Activated naive CD8-positive, alpha-beta T cell treated with anti-CD3 and anti-CD28 coated beads, Interleukin-2, amount 50 U/mL, for 16 hours (primary cell): ENCODE measurements around the gene HRH1.
"Not testable (repeated sequence)": the region's sequence is repeated elsewhere in the genome, so short reads cannot be mapped to it uniquely, and the experiment has no call there.

Experiments
- DNase-seq: peaks from one replicate; pipeline ENCODE4 v3.0.0-alpha.2; 2020; ENCODE audit warnings: low read depth, low spot score

The HRH1 gene

DNA sequence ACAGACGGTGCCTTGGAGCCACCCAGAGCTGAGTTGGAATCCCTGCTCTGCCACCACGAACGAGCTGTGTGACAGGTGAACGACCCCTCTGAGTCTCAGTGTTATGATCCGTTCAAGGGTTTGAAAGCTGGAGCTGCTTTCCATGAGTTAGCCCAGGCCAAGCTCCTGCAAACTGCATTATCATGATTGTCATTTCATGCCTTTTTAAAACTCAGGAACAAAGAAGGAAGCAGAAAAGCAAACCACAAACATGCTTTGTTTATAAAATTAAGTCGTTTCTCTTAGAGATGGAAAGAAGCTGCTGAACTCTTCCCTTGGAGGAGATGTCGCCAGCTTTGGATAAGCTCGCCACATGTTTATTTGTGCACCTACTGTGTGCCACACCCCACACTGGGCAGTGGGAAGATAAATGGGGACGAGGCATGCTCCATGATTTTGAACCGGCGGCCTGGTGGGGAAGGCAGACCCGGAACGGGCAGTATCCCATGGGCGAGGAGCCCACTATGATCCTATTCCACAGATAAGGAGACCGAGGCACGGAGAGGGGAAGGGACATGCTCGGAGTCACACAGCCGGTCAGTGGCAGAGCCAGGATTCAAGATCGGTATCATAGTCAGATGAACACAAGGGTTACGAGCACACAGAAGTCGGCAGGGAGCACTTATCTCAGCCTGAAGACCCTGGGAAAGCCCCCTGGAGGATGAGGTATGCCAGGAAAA, 15.9 kb downstream of the HRH1 start:
- no peak for DNase-seq

GRCh38 chr3:11172096-11172690, 17.9 kb downstream of the HRH1 start:
- DNase-seq = no peak

- no peak for DNase-seq
These were observed 19.7 kb downstream of the HRH1 start for GRCh38 chr3:11173828-11174465.

- no peak for DNase-seq
These were observed 24.1 kb downstream of the HRH1 start for GRCh38 chr3:11178421-11178820.

DNA sequence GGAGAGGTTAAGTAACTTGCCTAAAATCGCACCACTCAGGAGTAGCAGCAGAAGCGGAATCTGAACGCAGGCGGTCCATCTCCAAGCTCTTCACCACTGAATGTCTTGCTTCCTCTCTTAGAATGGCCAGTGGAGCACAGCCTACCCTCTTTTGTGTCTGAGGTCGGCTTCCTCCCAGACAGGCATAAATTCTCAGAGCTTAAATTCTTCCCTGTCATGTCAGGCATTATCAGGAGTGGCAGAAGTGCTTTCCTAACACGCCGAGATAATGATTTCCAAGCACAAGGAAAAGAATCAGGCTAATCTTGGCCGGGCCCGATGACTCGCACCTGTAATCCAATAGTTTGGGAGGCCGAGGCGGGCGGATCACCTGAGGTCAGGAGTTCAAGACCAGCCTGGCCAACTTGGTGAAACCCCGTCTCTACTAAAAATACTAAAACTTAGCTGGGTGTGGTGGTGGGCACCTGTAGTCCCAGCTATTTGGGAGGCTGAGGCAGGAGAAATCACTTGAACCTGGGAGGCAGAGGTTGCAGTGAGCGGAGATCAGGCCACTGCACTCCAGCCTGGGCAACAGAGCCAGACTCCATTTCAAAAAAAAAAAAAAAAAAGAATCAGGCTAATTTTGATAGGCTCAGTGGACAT, 30.2 kb downstream of the HRH1 start:
- DNase-seq = not testable (repeated sequence)

DNA sequence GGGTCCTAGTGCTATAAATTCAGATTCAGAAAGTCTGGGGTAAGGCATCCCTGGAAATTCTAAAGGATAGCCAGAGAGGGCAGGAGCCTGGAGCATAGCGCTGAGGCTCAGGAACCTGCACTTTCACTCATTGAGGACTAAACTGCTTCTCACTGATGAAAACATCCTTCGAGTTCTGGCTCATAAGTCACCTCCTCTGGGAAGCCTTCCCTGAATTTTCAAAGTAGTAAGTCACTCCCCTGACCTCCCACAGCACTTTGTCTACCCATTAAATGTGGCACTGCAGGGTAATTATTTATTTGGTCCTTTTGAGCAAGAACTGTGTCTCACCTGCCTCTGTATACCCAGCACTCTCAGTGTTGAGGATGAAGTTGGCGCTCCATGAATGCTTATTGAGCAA, 30.9 kb downstream of the HRH1 start:
- no peak for DNase-seq

GRCh38 chr3:11185564-11186317, 31.4 kb downstream of the HRH1 start:
- no peak for DNase-seq

DNA sequence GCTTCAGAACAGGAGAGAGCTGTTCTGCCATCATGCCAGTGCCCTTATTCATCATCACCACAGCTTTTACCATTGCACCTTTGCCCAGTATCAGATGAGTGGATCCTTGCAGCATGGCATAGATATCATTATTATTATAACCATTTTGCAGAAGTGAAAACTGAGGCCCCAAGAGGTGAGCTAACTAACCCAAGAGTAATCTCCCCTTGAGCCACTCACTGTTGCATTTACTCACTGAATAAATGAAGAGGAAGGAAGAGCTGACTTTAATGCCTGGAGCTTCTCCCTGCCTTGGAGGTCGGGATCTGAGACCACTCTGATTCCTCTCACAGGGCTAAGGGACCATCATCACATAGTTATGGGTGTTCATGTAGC, 32.0 kb downstream of the HRH1 start:
- no peak for DNase-seq

GRCh38 chr3:11186771-11187191, 32.5 kb downstream of the HRH1 start:
- DNase-seq = no peak

DNA sequence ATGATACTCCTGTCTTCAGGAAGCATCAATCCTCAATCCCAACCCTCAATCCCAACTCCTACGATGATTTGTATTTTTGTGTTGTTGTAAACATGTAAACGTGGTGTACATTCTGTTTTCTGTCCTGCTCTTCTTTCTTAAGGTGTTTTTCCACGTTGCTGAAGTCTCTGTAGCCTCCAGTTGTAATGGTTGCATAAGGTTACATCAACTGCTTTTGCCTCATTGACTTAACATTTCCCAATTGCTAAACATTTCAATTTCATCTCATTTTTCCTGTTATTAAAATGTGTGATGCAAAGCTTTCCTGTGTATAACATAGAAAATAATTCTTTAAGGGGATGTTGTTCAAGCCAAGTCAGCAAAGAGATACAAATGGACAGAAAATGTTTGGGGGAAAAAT, 33.4 kb downstream of the HRH1 start:
- no peak for DNase-seq

GRCh38 chr3:11188231-11188630, 33.9 kb downstream of the HRH1 start:
- no peak for DNase-seq

GRCh38 chr3:11195201-11195600, 40.9 kb downstream of the HRH1 start:
- no peak for DNase-seq

GRCh38 chr3:11195721-11196332, 41.5 kb downstream of the HRH1 start:
- no peak for DNase-seq

GRCh38 chr3:11197484-11197883, 43.2 kb downstream of the HRH1 start:
- DNase-seq = no peak

GRCh38 chr3:11198070-11198469, 43.8 kb downstream of the HRH1 start:
- no peak for DNase-seq

DNA sequence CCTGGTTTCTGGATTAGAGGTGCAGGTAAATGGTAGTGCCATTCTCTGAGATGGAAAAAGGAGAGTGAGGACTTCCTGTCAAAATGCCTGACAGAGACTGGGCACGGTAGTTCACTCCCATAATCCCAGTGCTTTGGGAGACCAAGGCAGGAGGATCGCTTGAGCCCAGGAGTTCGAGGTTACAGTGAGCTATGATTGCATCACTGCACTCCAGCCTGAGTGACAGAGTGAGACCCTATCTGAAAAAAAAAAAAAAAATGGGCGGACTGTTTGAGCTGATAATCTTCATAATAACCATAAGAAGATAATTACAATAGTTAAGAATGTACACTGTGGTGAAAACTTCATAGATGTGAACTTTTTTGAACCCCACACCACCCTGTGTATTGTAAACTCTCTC, 44.2 kb downstream of the HRH1 start:
- DNase-seq = no peak

GRCh38 chr3:11199902-11200845, 45.9 kb downstream of the HRH1 start:
- DNase-seq = no peak

DNA sequence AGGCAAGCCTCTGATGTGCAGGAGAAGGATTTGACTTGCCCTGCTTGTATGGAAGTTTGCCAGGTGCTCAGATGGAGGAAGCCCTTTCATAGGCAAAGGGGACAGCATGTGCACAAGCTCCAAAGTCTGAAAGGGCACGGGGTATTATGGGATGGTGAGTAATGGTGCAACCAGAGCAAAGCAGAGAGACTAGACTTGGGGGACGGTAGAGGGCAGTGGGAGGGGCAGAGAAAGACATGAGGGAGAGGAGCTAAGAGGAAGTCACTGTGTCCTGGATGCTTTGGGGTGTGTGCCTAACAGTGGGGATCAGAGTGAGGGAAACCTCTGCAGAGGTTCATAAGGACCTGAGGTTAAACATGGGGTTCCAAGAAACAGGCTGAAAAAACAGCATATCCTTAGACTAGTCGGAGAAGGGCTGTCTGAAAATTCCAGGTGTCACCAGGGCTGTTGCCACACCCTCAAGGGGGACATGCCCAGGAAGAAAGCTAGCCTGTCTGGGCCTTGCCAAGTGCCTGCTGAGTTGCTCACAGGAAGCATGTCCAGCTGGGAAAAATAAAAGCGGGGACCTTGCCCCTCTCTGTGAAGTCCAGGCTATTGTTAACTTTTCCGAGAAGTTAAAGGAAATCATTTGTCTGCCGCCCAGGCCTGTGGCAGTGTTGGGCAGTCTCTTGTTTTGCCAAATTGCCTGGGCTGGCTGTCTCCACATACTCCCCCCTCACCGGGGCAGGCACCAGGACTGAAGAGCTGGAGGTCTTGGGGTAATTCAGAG, 47.1 kb downstream of the HRH1 start:
- no peak for DNase-seq

DNA sequence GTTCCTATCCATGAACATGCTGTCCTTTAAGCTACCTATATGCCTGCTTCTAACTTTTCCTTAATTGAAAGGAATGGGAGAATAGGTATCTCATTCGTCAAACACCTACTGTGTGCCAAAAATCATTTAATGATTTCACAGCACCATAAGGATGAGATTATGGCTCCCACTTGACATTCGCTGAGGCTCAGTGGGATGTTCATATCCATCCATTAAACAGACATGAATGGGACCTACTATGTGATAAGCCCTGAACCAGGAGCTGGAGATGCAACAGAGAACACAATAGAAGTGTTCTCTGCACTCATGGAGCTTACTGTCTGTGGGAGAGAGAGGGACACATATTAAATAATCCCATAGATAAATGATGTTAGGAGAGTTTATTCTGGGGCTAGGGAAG, 49.7 kb downstream of the HRH1 start:
- no peak for DNase-seq
